ENCODE results near the gene ZC3H11A. TPM values are rescaled to one million over a fixed set of nuclear protein-coding genes. Genes with fewer than 3 reads are reported as not detected.

ZC3H11A gene
- total RNA-seq, 2 experiments from 2014 or later = 93.3 to 96.0 TPM

DNA sequence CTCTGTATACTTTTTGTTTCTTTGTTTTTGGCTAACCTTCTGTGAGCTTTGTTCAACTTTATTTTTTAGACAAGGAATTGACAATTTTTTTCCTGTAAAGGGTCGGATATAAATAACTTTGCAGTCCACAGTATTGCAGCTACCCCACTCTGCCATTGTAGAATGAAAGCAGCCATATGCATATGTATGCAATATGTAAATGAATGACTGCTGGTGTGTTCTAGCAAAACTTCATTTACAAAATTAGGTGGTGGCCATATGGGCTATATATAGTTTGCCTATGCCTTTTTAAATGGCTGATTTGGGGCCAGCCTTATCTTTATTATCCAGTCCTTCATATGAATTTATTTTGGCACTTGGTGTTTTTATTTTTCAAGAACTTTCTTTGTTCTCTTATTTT is 48.0 kb downstream of the ZC3H11A start:
- Mint-ChIP-seq H3K4me3 (no peak overlapping the region), H3K27me3 (no peaks in the 10 kb centered on the region)

More for the DNA sequence above, 48.0 kb downstream of the ZC3H11A start:
- no peaks in the 10 kb centered on the region for H3K4me1 Mint-ChIP-seq
- peaks cover 2% of the 10 kb centered on the region for H3K9me3 Mint-ChIP-seq
- H3K27ac Mint-ChIP-seq = no peak overlapping the region
- no peak for DNase-seq
- H3K36me3 Mint-ChIP-seq = peaks cover 45% of the 10 kb centered on the region

Other genes starting within 250 kb of the ZC3H11A start
- 1 to 10 TPM; 5.3 to 6.4 TPM for gene ATP2B4, start 168.8 kb upstream of the ZC3H11A start, total RNA-seq
- 10 to 100 TPM; 28.9 to 30.1 TPM for gene LAX1, start 30.4 kb upstream of the ZC3H11A start, total RNA-seq
- gene ZBED6, start within 50 bp of the ZC3H11A start, total RNA-seq = 10 to 100 TPM; 11.5 to 12.5 TPM
- 100 to 1,000 TPM; 396 to 457 TPM for gene SNRPE, start 66.0 kb downstream of the ZC3H11A start, total RNA-seq

Measured in activated naive CD8-positive, alpha-beta T cell treated with anti-CD3 and anti-CD28 coated beads for 36 hours (primary cell).